Measurements from ENCODE around the gene VWA8.

VWA8 gene

DNA sequence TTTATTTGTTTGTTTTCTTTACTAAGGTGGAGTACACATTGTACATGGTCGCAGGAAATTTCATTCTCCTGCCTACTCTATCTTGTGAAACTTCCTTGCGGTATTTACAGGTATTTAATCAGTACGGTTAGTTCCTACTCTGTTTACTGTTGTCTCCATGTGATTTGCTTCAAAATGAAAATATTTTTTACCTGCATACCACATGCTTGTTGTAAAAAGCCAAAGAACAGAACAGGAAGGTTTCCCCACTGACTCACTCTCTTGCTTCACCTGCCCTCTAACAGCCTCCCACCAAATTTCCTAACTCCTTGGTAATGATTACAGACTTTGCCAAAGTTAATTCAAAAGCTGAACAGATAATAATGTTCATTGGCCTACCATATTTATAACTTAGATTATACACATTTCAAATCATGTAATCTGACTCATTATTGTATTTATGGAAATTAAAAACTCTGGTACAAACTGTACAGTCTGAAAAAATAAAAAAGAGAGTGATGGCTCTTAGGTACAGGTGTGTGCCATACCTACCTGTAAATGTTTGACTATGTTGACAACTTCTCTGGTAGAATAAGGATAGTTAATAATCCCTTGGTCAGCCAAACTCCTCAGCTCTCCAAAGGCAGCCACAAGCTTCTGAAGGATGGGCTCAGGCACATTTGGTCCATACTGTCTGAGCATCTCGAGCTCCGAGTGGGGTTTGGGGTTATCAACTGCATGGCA is 239.9 kb downstream of the VWA8 start:
- no peaks in the 10 kb centered on the region for H3K4me1 Mint-ChIP-seq
- DNase-seq (no peak), ATAC-seq (replicated peaks) (no peak)
- no peak overlapping the region for H3K27ac Mint-ChIP-seq
- H3K36me3 Mint-ChIP-seq, result peaks cover 7 to 15% of the 10 kb centered on the region in 2 donors
- no peaks in the 10 kb centered on the region for H3K9me3 Mint-ChIP-seq
- H3K27me3 Mint-ChIP-seq, result no peaks in the 10 kb centered on the region
- H3K4me3 Mint-ChIP-seq, result no peak overlapping the region

- no peaks in the 10 kb centered on the region for H3K4me1 Mint-ChIP-seq
- no peak overlapping the region for H3K27ac Mint-ChIP-seq
- ATAC-seq (replicated peaks) (no peak), DNase-seq (no peak)
- no peaks in the 10 kb centered on the region for H3K9me3 Mint-ChIP-seq
- peaks cover 12 to 18% of the 10 kb centered on the region in 2 donors for H3K36me3 Mint-ChIP-seq
- no peaks in the 10 kb centered on the region for H3K27me3 Mint-ChIP-seq
- no peak overlapping the region for H3K4me3 Mint-ChIP-seq
Observed at GRCh38 chr13:41716236-41716635, 244.7 kb downstream of the VWA8 start.

DNA sequence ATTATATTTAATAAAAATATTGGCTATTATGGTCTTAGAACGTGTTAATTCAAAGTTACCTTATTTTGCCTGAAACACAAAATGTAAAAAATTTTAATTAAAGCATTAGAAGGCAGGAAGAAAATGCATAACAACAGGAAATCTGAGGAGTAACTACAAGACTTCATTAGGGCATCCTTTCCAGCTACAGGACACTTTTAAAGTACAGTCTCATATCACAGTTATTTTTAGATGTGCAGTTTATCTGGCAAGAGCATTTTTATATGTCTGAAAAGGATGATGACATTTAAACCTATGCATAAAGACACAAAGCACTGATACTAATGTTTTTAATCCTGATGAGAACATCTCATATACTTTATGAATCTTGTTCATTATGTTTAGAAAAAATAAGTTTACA is 247.5 kb downstream of the VWA8 start:
- H3K27ac Mint-ChIP-seq, result no peak overlapping the region
- peaks cover 20 to 24% of the 10 kb centered on the region in 2 donors for H3K36me3 Mint-ChIP-seq
- DNase-seq (no peak), ATAC-seq (replicated peaks) (no peak)
- H3K4me1 Mint-ChIP-seq, result no peaks in the 10 kb centered on the region
- H3K4me3 Mint-ChIP-seq, result no peak overlapping the region
- no peaks in the 10 kb centered on the region for H3K27me3 Mint-ChIP-seq
- no peaks in the 10 kb centered on the region for H3K9me3 Mint-ChIP-seq

DNA sequence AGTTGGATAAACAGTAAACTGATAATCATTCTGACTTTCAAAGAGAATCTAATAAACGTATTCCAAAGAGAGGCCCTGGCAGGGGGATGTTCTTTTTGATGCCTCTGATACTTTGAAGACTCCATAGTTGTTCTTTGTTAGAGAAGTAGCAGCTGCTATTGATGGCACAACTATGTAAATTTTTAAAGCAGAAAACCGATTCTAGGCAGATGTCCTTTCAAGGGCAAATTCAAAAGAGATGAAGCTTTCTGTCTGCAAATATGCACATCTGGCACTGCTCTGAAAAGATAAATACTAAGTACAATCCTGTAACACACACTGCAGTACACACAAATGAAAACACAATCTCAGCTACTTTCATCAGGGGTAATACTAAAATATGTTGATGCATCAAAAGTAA is 250.1 kb downstream of the VWA8 start:
- no peak for DNase-seq
- no peaks in the 10 kb centered on the region for H3K27me3 Mint-ChIP-seq
- H3K9me3 Mint-ChIP-seq, result no peaks in the 10 kb centered on the region
- no peaks in the 10 kb centered on the region for H3K4me1 Mint-ChIP-seq
- no peak for ATAC-seq (replicated peaks)
- H3K36me3 Mint-ChIP-seq, result peaks cover 20 to 21% of the 10 kb centered on the region in 2 donors
- H3K4me3 Mint-ChIP-seq, result no peak overlapping the region
- no peak overlapping the region for H3K27ac Mint-ChIP-seq

DNA sequence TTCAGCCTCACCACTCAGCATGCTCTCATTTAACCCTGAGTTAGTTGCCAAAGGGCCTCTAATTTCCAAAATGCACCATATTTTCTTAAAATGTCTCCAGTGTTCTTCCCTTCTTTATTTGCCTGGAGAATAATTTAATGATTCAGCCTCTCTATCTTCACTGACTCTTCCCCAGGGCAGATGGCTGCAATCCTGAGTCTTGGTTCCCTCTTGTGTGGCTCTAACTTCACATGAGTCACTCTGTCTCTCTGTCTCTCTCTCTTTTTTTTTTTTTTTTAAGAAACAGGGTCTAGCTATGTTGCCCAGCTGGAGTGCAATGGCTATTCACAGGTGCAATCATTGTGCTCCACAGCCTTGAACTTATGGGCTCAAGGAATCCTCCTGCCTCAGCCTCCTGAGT is 251.4 kb downstream of the VWA8 start:
- Mint-ChIP-seq H3K4me1 (no peaks in the 10 kb centered on the region), H3K9me3 (no peaks in the 10 kb centered on the region), H3K36me3 (peaks cover 19 to 21% of the 10 kb centered on the region in 2 donors), H3K4me3 (no peak overlapping the region), H3K27me3 (no peaks in the 10 kb centered on the region), H3K27ac (no peak overlapping the region)
- no peak for ATAC-seq (replicated peaks)
- DNase-seq, result no peak

DNA sequence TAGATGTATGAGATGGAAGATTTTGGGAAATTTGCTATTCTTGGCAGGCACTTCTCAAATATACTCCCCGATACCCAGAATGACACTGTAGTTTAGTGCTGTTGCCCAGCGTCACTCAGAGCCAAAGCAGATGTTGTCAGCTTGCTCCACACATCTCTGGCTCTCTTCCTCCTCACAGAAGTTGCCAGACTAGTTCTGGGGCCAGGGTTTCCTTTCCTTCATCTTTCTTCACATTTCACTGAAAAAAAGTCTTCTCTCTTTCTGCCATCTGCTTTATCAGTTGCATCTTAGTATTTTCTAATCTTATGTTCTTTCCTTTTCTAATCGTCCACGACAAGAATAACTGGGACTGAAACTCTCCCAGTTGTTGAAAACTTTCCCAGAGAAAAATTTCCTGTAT is 252.2 kb downstream of the VWA8 start:
- Mint-ChIP-seq H3K4me1 (no peaks in the 10 kb centered on the region), H3K36me3 (peaks cover 18 to 19% of the 10 kb centered on the region in 2 donors), H3K27ac (no peak overlapping the region), H3K4me3 (no peak overlapping the region), H3K9me3 (no peaks in the 10 kb centered on the region), H3K27me3 (no peaks in the 10 kb centered on the region)
- DNase-seq, result no peak
- no peak for ATAC-seq (replicated peaks)

- no peak for DNase-seq
- Mint-ChIP-seq H3K36me3 (peaks cover 16% of the 10 kb centered on the region in 2 donors), H3K27ac (no peak overlapping the region), H3K4me1 (no peaks in the 10 kb centered on the region), H3K27me3 (no peaks in the 10 kb centered on the region), H3K4me3 (no peak overlapping the region), H3K9me3 (no peaks in the 10 kb centered on the region)
- ATAC-seq (replicated peaks), result no peak
Observed at GRCh38 chr13:41707194-41707821, 253.6 kb downstream of the VWA8 start.

DNA sequence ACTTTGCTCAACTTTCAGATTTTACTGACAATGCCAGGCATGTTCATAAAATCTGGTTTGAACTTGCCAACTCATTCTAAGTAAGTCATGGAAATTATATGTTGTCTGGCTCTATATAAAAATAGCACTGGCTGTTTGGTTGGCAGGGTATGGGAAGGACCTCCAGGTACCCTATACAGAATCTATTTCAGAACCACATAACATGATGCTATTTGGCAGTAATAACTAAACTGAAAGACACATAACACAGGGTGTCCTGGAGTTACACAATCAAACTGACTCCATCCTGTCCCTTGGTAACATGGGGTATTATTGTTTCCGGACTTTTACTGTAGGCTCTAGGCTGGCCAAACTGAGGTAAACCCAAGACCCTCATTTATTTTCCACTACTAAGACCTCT is 254.8 kb downstream of the VWA8 start:
- no peak overlapping the region for H3K27ac Mint-ChIP-seq
- H3K36me3 Mint-ChIP-seq, result peaks cover 14 to 17% of the 10 kb centered on the region in 2 donors
- no peak for DNase-seq
- ATAC-seq (replicated peaks), result no peak
- H3K4me1 Mint-ChIP-seq, result no peaks in the 10 kb centered on the region
- H3K4me3 Mint-ChIP-seq, result no peak overlapping the region
- H3K27me3 Mint-ChIP-seq, result no peaks in the 10 kb centered on the region
- no peaks in the 10 kb centered on the region for H3K9me3 Mint-ChIP-seq

DNA sequence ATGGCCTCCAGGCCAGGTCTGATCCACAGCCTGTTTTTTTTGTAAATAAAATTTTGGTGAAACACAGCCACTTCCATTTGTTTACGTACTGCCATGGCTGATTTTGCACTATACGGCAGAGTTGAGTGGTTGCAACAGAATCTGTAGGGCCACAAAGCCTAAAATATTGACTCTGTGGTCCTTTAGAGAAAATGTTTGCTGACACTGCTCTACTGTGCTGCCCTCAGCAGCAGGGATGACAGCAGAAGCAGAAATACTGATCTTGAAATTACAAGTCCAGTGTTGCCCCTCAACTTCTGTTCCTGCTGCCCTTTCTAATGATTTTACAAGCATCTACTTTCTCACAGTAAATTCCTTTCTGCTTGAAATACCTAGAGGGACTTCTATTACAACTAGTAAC is 258.4 kb downstream of the VWA8 start:
- Mint-ChIP-seq H3K27me3 (no peaks in the 10 kb centered on the region), H3K4me1 (no peaks in the 10 kb centered on the region), H3K4me3 (no peak overlapping the region), H3K27ac (no peak overlapping the region), H3K36me3 (peaks cover 21 to 25% of the 10 kb centered on the region in 2 donors), H3K9me3 (no peaks in the 10 kb centered on the region)
- DNase-seq (no peak), ATAC-seq (replicated peaks) (no peak)

DNA sequence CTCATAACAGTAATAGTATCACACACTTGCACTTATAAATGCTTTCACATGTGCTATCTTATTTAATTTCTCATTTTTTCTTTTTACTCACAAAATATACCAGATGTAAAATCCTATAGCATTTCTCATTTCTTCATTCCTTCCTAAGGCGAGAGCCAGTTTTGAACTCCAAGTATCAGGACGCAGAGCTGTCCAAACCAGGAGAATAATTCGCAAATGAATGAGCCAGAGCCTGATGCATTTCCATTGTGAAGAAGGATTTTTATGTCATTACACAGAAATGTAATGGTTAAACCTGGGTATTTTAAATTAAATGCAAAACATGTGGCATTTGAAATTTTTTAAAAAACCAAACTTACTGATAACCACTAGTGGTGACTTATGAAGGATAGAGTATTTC is 259.2 kb downstream of the VWA8 start:
- peaks cover 0 to 4% of the 10 kb centered on the region in 2 donors for H3K4me1 Mint-ChIP-seq
- ATAC-seq (replicated peaks), result no peak

GRCh38 chr13:41700790-41701310 is 260.1 kb downstream of the VWA8 start:
- no peak for DNase-seq
- no peak overlapping the region for H3K27ac Mint-ChIP-seq
- no peaks in the 10 kb centered on the region for H3K27me3 Mint-ChIP-seq
- H3K4me1 Mint-ChIP-seq, result peaks cover 0 to 4% of the 10 kb centered on the region in 2 donors
- H3K4me3 Mint-ChIP-seq, result no peak overlapping the region
- ATAC-seq (replicated peaks), result no peak
- no peaks in the 10 kb centered on the region for H3K9me3 Mint-ChIP-seq
- peaks cover 22 to 32% of the 10 kb centered on the region in 2 donors for H3K36me3 Mint-ChIP-seq

More for the DNA sequence above, 259.2 kb downstream of the VWA8 start:
- no peak overlapping the region for H3K27ac Mint-ChIP-seq
- DNase-seq, result no peak
- no peaks in the 10 kb centered on the region for H3K27me3 Mint-ChIP-seq
- H3K9me3 Mint-ChIP-seq, result no peaks in the 10 kb centered on the region
- H3K4me3 Mint-ChIP-seq, result no peak overlapping the region
- peaks cover 22 to 31% of the 10 kb centered on the region in 2 donors for H3K36me3 Mint-ChIP-seq

DNA sequence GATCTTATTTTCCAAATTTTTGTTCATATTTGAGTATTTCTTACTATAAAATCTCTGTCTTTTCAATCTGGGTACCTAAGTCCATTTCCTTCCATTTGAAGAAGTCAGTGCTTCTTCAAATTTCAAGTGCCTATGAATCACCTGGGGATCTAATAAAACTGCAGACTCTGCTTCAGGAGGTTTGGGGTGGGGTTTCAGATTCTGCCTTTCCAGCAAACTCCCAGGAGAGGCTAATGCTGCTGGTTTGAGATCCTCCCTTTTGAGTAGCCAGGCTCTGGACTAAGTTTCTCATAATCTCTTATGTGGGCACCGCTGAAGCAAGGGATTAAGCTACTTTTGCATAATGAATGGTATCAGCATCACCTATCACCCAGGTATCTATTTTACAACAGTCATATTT is 261.1 kb downstream of the VWA8 start:
- no peak for DNase-seq
- no peak overlapping the region for H3K27ac Mint-ChIP-seq
- peaks cover 5 to 14% of the 10 kb centered on the region in 2 donors for H3K4me1 Mint-ChIP-seq
- no peaks in the 10 kb centered on the region for H3K27me3 Mint-ChIP-seq
- peaks cover 22 to 35% of the 10 kb centered on the region in 2 donors for H3K36me3 Mint-ChIP-seq
- no peak overlapping the region for H3K4me3 Mint-ChIP-seq
- ATAC-seq (replicated peaks), result no peak
- no peaks in the 10 kb centered on the region for H3K9me3 Mint-ChIP-seq

GRCh38 chr13:41697578-41697977 is 263.3 kb downstream of the VWA8 start:
- Mint-ChIP-seq H3K9me3 (no peaks in the 10 kb centered on the region), H3K4me3 (no peak overlapping the region), H3K36me3 (peaks cover 24 to 36% of the 10 kb centered on the region in 2 donors), H3K27me3 (no peaks in the 10 kb centered on the region), H3K27ac (no peak overlapping the region), H3K4me1 (peaks cover 7 to 16% of the 10 kb centered on the region in 2 donors)
- ATAC-seq (replicated peaks) (no peak), DNase-seq (no peak)

DNA sequence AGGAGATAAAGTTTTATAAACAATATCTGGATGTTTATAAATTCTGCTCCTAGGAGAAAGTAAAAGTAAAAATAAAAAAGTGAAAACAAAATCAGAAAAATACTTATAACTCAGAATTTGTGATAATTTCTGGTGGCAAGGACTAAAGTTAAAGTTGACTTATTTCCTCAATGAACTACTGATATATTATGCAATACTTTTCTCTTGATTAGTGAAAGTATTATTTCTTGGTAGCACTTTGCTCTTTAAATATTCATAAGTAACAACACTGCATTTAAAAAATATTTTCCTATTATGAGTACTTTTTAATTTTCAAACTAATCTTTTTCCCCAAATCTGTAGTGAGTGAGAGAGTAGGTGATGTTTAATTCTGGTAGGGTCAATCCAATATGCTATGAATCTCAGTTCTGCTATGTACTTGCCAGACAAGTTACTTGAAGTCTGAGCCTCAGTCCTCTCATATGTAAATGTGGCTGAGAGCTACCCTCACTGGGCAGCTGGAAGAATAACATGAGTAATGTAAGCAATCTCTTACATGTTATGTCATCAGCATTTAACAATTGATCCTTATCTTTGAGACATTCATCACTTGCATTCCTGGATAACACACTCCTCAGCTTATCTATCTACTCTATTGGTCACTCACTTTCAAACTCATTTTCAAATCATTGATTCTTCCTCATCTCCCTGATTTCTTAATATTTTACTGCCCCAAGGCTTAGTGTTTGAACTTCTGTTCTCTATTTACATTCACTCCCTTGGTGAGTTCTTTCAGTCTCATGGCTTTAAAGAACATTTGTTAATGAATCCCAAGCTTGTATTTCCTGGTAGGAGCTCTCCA is 264.5 kb downstream of the VWA8 start:
- Mint-ChIP-seq H3K4me1 (peaks cover 7 to 16% of the 10 kb centered on the region in 2 donors), H3K36me3 (peaks cover 24 to 36% of the 10 kb centered on the region in 2 donors), H3K9me3 (no peaks in the 10 kb centered on the region), H3K4me3 (no peak overlapping the region), H3K27me3 (no peaks in the 10 kb centered on the region), H3K27ac (no peak overlapping the region)
- ATAC-seq (replicated peaks), result peak in 1 of 2 donors; percentile 27
- no peak for DNase-seq
